Heart left ventricle (tissue), 16 donors: ENCODE measurements around the gene PIM3. TPM values are rescaled to one million over a fixed set of nuclear protein-coding genes. Genes with fewer than 3 reads are reported as not detected.
A peak's percentile ranks its signal among the peaks of the same experiment; 100 is the strongest.

Experiments
- ATAC-seq, 4 donors: fragments of 200-7000 bp; cut with Tn5 transposase; one replicate each; pipeline ENCODE4 v1.9.1; 2020 to 2022; ENCODE audit warnings: moderate library complexity in 4 of 4, mild to moderate bottlenecking in 3 of 4, moderate number of reproducible peaks in 1 of 4
- DNase-seq, 5 donors: peaks; one replicate each; pipeline ENCODE4 v3.0.0-alpha.2; 2020
- H3K27ac ChIP-seq, 12 donors: fragments of 200-600 bp; sonication (generic) in 4 of 12; one replicate each; pipeline versions ENCODE4 v1.5.0 to v1.8.0; 2016 to 2022; ENCODE audit warnings: mild to moderate bottlenecking in 2 of 12
- H3K27me3 ChIP-seq, 9 donors: fragments of 200-600 bp; sonication (generic) in 2 of 9; one replicate each; pipeline versions ENCODE4 v1.5.1 to v1.8.0; 2016 to 2022; ENCODE audit warnings: mild to moderate bottlenecking in 3 of 9
- H3K36me3 ChIP-seq, 9 donors: fragments of 200-600 bp; sonication (generic) in 2 of 9; one replicate each; pipeline versions ENCODE4 v1.5.0 to v1.8.0; 2018 to 2022; ENCODE audit warnings: mild to moderate bottlenecking in 2 of 9
- H3K4me1 ChIP-seq, 12 donors: fragments of 200-600 bp; sonication (generic) in 4 of 12; one replicate each; pipeline versions ENCODE4 v1.5.0 to v1.8.0; 2016 to 2022; ENCODE audit warnings: mild to moderate bottlenecking in 3 of 12
- H3K4me3 ChIP-seq, 12 donors: fragments of 200-600 bp; sonication (generic) in 4 of 12; one replicate each; pipeline versions ENCODE4 v1.5.0 to v1.8.0; 2017 to 2022; ENCODE audit warnings: mild to moderate bottlenecking in 9 of 12, moderate library complexity in 4 of 12
- H3K9me3 ChIP-seq, 12 donors: fragments of 200-600 bp; sonication (generic) in 4 of 12; one replicate each; pipeline versions ENCODE4 v1.5.0 to v1.8.0; 2016 to 2022; ENCODE audit warnings: mild to moderate bottlenecking in 1 of 12
- POLR2A ChIP-seq, 2 donors: fragments of 450-650 bp; IDR thresholded peaks; one replicate each; pipeline ENCODE4 v1.6.1; 2017; ENCODE audit warnings: antibody characterized with exemption in 2 of 2, mild to moderate bottlenecking in 2 of 2, moderate library complexity in 2 of 2
- WGBS, 4 donors: extraction: QIAGEN DNeasy Blood & Tissue Kit in 2 of 4; methylation state at CpG; one replicate each; pipeline versions ENCODE4 v1.1.5 to v1.1.7; 2013 to 2018; 5-methylcytosine and 5-hydroxymethylcytosine counted together
- intact Hi-C, 10 donors: fragments of 100-400 bp; cut with DNase I; formaldehyde crosslinking; loops; one replicate each; pipeline versions ENCODE4 v1.11.1 to v1.14.2; 2022
- polyA plus RNA-seq, 2 donors: library from polyadenylated mRNA; stranded (reverse); fragments of 200-250 nt; gene quantifications; one replicate each; pipeline ENCODE4 v1.2.3, GENCODE V29; 2013
- total RNA-seq, 9 donors: library from RNA; depleted of rRNA in 2 of 9; stranded (reverse); fragments of >200 nt in 2 of 9; fragmentation: NEBNext Ultra II Directional in 3 of 9; extraction: Animal tissue kit (Norgen Biotek cat#: 25700) in 3 of 9; gene quantifications; one replicate each; pipeline versions ENCODE4 v1.1.0 to v1.2.4, GENCODE V29; 2016 to 2023
- TF ChIP-seq, protein P1 (sequence below), 12 donors: fragments of 200-600 bp; sonication (generic) in 4 of 12; IDR thresholded peaks; one replicate each; pipeline versions ENCODE4 v1.5.0 to v1.8.0; 2018 to 2022; ENCODE audit warnings: antibody characterized with exemption in 12 of 12, mild to moderate bottlenecking in 5 of 12
- donor health status: ischemic (EF 13 %, LVEDD 7.1; RV severe dilation, severe dysfunction).
- donor health status: healthy with polysubstance abuse.
- donor health status: DM: no; HTN: yes; CAD: no.
- donor health status: DM: no; HTN: no; CAD: no.
- donor health status: ischemic (EF 25% LVEDD 6.9; RV normal size, moderate dysfunction).
- donor health status: ischemic (EF 25% LVEDD 5.7; RV mildly dilated, moderate dysfunction).
- donor health status: healthy.
- donor health status: DM: yes; HTN: yes; CAD: no.
- donor health status: ischemic (EF 35%, LVEDD 5.7; RV mildly dilated, moderate dysfunction).
- donor health status: nonischemic (EF 11% LVEDD 7.7; RV severe dilation, severe dysfunction).
- donor health status: DM: yes; HTN: yes; CAD: no.
- donor health status: PGD.
- donor health status: ischemic (EF 29% LVEDD 5.4; RV normal size, mild dysfunction).
- donor health status: nonischemic (EF 23%, LVEDD 6.1; RV moderate dilation, normal function).

Gene PIM3
- total and polyA plus RNA-seq, 11 donors, result 37.7 to 118 (median 50.2) TPM

DNA sequence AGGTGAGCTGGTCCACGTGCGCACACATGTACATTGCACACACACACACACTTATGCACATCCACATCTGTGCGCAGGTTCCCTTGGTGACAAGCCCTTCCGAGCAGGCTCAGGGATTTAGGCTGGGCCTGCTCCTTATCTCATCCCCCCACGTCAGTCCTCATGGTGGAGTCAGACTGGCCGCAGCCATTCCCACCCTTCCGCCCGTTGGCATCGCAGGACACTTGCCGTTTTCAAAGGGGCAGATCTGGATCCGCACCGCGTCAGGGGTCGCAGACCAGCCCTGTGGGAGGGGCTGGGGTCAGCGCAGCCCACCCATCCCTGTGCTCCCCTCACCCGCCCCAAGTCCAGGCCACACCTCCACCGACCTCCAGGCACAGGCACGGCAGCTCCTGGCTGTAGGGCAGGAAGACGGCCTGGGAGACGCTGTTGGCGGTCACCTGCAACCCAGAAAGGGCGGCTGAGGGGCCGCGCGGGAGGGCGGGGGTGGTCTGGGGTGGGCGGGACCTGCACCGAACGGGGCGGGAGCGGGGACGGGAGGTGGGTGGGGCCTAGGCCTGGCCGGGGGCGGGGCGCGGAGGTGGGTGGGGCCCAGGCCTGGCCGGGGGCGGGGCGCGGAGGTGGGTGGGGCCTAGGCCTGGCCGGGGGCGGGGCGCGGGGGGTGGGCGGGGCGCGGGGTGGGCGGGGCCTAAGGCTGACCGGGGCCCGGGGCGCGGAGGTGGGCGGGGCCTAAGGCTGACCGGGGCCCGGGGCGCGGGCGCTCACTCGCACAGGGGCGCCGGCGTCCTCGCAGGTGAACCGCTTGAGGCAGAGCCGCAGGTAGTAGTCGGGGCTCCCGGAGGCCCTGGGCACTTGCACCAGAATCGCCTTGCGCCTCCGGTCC is 38.7 kb downstream of the PIM3 start:
- Histone ChIP-seq H3K9me3 (no peaks in the 10 kb centered on the region), H3K4me1 (peaks cover 0 to 11% (median 0%) of the 10 kb centered on the region in 12 donors), H3K36me3 (no peaks in the 10 kb centered on the region), H3K27ac (no peak overlapping the region), H3K27me3 (peaks cover 0 to 11% (median 7%) of the 10 kb centered on the region in 9 donors), H3K4me3 (peak overlapping the region in 7 of 12 donors; percentile 12 to 45 (median 28))
- intact Hi-C loops, result loop anchor here in 1 of 10 donors (10.0 kb wide), 1 partner anchor 65 kb away; no protein-coding TSS in a partner anchor
- 13 to 38% (median 20%) methylated on average over 16 to 66 of the region's 70 CpGs for WGBS, 4 donors
- DNase-seq, result peak in 2 of 5 donors; percentile 16 to 76
- TF ChIP-seq, protein P1, sequence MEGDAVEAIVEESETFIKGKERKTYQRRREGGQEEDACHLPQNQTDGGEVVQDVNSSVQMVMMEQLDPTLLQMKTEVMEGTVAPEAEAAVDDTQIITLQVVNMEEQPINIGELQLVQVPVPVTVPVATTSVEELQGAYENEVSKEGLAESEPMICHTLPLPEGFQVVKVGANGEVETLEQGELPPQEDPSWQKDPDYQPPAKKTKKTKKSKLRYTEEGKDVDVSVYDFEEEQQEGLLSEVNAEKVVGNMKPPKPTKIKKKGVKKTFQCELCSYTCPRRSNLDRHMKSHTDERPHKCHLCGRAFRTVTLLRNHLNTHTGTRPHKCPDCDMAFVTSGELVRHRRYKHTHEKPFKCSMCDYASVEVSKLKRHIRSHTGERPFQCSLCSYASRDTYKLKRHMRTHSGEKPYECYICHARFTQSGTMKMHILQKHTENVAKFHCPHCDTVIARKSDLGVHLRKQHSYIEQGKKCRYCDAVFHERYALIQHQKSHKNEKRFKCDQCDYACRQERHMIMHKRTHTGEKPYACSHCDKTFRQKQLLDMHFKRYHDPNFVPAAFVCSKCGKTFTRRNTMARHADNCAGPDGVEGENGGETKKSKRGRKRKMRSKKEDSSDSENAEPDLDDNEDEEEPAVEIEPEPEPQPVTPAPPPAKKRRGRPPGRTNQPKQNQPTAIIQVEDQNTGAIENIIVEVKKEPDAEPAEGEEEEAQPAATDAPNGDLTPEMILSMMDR (IDR thresholded peaks at IDR 0.05), result no peak
- TF ChIP-seq POLR2A (IDR thresholded peaks at IDR 0.05), result no peak
- ATAC-seq, result peak in 1 of 4 donors; percentile 71

DNA sequence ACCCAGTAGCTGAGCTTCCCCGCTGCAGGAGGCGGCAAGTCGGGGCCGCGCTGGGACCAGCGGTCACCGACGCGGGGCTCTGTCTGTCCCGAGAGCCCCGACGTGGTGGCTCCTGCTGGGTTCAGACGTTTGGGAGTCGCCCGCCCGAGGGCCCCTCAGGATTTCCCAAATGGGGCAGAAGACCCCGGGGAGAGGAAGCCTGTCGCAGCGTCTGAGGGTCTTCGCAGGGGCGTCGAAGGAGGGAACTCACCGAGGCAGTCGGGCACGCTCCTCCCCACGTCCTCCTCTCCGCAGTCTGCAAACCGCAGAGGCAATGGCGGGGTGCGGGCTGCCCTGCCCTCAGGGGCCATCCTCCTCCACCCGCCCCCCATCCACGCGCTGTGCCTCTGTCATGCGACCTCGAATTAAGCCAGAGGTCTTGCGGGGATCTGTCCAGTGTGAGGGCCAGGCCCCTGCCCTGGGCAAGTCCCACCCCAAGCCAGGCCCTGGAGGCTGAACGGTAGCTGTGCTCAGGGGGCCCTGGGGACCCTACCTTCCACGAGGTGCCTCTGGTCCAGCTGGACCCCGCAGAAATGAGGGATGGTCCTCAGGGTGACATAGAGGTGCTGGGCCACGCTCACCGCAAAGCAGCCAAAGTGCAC is 39.5 kb downstream of the PIM3 start:
- 32 to 65% (median 42%) methylated on average over 14 to 41 of the region's 41 CpGs for WGBS, 4 donors
- Histone ChIP-seq H3K27me3 (peaks cover 0 to 11% (median 8%) of the 10 kb centered on the region in 9 donors), H3K4me1 (peaks cover 0 to 11% (median 0%) of the 10 kb centered on the region in 12 donors), H3K27ac (no peak overlapping the region), H3K4me3 (peak overlapping the region in 7 of 12 donors; percentile 12 to 45 (median 28)), H3K9me3 (no peaks in the 10 kb centered on the region), H3K36me3 (no peaks in the 10 kb centered on the region)
- no peak for ATAC-seq
- no peak for TF ChIP-seq POLR2A (IDR thresholded peaks at IDR 0.05)
- TF ChIP-seq, protein P1 (IDR thresholded peaks at IDR 0.05), result no peak
- intact Hi-C loops, result loop anchor here in 1 of 10 donors (10.0 kb wide), 1 partner anchor 65 kb away; no protein-coding TSS in a partner anchor
- peak in 1 of 5 donors; percentile 55 for DNase-seq

DNA sequence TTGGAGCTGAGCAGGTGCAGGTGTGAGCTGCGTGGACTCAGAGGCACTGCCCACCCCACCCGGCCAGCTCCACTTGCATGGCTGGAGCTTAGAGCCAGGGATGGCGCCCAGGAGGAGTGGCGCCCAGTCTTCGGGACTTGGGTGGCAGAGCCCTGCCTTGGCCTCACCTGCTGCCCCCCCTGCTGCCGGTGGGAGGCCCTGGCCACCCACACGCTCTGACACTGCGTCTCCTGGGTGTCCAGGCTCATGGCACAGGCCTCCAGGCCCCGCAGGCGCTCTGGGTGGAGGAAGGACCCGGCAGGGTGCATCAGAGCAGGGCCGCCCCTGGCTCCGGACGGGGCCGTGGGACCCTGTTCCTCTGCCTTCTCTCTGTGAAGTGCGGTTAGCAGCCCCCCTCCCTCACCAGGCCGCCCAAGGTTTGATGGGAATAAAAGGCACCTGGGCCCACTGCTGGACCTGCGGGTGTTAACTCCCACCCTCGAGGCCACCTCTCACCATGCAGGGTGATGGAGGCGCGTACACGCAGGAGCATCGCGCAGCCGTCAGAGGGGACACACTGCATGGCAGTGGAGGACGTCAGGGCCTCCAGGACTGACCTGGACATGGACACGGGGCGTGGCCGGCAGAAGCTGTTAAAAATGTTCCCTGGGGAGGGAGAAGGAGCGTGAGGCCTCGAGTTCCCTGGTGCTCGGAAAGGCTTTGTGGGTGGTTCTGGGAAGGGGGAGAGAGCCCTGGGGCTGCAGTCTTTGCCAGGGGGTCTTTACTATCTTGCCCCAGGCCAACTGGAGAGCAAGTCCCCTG is 40.2 kb downstream of the PIM3 start:
- H3K9me3 ChIP-seq, result no peaks in the 10 kb centered on the region
- peaks cover 0 to 11% (median 8%) of the 10 kb centered on the region in 9 donors for H3K27me3 ChIP-seq
- no peaks in the 10 kb centered on the region for H3K36me3 ChIP-seq
- no peak overlapping the region for H3K27ac ChIP-seq
- TF ChIP-seq, protein P1 (IDR thresholded peaks at IDR 0.05), result no peak
- TF ChIP-seq POLR2A (IDR thresholded peaks at IDR 0.05), result no peak
- intact Hi-C loops, result no loop called here
- DNase-seq (peak in 1 of 5 donors; percentile 15), ATAC-seq (no peak)
- H3K4me3 ChIP-seq, result no peak overlapping the region
- WGBS, 4 donors, result 90 to 94% (median 94%) methylated on average over 23 to 32 of the region's 32 CpGs
- H3K4me1 ChIP-seq, result peaks cover 0 to 11% (median 0%) of the 10 kb centered on the region in 12 donors
